ENCODE data around the gene ABCC6. TPM values are rescaled to one million over a fixed set of nuclear protein-coding genes. Genes with fewer than 3 reads are reported as not detected.
"Not testable (repeated sequence)": the region's sequence is repeated elsewhere in the genome, so short reads cannot be mapped to it uniquely, and the experiment has no call there.

The ABCC6 gene
- polyA plus RNA-seq, 5 donors = 12.3 to 19.0 (median 15.0) TPM

DNA sequence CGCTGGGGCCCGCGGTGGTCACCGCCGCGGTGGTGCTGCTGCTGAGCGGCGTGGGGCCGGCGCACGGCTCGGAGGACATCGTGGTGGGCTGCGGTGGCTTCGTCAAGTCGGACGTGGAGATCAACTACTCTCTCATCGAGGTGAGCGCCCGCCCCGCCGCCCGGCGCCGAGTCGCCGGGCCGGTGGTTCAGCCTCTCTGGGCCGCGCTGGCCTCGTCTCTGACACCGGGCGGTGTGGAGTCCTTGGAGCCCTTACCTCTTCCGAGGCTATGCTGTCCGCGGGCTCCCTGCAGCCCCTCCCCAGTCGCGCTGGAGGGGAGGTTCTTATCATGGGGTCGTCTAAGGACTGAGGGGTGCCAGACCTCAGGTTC is 9.4 kb upstream of the ABCC6 start:
- not testable (repeated sequence) for DNase-seq

DNA sequence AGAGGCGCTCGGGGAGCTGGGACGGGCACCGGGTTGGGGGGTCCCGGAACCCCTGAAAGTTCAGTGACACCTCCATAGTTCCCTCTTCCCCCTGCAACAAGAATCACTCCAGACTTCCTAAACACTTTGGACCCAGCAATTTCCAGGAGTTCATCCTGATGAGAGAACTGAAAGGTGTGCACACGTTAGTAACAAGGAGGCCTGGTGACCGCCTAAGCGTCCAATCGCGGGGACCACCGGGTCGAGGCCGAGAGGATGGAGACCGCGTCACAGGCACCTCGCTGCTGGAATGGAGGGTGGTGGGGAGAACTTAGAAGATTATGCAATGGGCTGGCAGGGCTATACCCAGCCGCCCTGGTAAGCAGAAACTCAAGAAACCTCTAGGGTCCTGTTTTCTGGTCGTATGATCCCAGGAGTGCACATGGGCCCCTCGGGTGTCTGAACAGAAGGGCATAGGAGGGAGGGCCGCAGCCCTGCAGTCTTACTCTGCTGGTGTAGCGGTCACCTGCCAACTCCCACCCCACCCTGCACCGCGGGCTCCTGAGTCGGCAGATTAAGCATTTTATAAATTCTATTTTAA is 458 bp upstream of the ABCC6 start:
- DNase-seq = not testable (repeated sequence)

DNA sequence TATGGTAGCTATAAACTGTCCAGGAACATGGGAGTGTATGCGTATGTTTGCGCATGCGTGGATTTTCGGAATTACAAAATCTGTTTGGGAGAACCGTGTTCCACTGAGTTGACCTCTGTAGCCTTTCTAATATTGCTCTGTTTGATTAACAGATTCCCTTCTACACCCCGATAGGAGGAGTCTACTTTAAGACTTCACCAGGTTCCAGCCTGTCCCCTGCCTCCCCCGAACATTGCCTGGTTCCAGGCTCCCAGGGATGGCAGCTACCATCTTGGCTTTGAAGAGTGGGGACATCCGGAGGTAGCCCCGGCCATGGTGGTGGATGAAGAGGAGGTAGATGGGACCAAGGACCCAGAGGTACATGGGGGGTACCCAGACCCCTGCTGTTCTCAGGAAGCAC is 1.9 kb downstream of the ABCC6 start:
- not testable (repeated sequence) for DNase-seq

DNA sequence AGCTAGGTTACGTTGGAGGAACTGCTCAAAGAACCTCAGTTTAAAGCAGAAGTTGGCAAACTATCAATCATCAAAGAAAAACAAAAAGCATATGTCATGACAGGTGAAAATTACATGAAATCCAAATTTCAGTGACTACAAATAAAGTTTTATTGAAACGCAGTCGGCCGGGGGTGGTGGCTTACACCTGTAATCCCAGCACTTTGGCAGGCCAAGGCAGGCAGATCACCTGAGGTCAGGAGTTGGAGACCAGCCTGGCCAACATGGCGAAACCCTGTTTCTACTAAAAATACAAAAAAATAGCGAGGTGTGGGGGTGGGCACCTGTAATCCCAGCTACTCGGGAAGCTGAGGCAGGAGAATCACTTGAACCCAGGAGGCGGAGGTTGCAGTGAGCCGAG is 2.8 kb downstream of the ABCC6 start:
- not testable (repeated sequence) for DNase-seq

DNA sequence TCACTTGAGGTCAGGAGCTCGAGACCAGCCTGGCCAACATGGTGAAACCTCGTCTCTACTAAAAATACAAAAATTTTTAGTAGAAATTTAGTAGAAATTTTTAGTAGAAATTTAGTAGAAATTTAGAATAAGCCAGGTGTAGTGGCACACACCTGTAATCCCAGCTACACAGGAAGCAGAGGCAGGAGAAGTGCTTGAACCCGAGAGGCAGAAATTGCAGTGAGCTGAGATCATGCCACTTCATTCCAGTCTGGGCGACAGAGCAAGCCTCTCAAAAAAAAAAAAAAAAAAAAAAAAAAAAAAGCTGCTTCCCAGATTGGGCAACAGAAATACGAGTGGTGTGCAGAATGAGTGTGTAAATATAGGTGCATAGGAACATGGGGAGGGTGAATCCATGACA is 4.5 kb downstream of the ABCC6 start:
- not testable (repeated sequence) for DNase-seq

DNA sequence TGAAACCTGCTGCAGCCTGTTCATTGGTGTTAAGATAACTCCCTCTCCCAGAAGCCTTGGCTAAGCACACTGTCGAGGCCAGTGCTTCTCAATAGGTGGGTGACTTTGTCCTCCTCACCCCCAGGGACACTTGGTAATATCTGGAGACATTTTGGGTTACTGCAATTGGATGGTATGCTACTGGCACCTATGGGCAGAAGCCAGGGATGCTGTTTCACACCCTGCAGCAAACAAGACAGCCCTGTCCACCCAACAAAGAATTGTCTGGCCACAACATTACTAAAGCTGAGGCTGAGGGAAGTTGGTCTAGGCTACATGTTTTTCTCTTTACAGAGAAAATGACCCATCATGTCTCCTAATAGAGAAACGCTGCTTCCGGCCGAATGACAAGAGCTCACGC is 4.9 kb downstream of the ABCC6 start:
- not testable (repeated sequence) for DNase-seq

DNA sequence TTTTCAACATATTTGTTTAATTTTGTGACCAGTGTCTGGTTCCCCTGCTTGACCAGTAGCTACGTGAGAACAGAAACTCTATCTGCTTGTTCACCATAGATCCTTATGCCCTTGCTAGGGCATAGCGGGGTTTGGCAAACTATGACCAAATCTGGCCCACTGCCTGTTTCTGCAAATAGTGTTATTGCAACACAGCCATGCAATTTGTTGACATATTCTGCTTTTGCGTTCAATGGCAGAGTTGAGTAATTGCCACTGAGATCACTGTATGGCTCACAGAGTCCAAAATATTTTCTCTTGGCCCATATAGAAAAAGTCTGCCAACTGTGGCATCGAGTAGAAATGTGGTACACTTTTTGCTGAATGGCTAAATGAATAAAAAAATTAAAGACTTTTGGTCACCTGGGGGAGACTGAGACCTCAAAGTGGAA is 9.4 kb downstream of the ABCC6 start:
- not testable (repeated sequence) for DNase-seq

DNA sequence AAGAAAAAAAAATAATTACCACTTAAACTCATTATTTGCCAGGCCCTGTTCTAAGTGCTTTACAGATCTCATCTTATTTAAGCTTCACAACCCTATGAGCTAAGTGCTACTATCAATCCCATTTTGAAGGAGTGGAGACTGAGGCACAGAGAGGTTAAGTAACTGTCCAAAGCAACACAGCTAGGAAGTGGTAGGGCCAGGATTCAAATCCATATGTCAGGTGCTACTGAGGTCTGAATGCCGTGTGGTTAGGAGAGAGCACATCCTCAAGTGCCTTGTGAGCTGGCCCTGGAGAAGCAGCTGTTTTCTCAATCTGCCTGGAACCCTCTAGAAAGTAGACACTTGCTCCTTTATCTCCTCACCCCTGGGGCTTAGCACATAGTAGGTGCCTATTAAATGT is 11.9 kb downstream of the ABCC6 start:
- not testable (repeated sequence) for DNase-seq

DNA sequence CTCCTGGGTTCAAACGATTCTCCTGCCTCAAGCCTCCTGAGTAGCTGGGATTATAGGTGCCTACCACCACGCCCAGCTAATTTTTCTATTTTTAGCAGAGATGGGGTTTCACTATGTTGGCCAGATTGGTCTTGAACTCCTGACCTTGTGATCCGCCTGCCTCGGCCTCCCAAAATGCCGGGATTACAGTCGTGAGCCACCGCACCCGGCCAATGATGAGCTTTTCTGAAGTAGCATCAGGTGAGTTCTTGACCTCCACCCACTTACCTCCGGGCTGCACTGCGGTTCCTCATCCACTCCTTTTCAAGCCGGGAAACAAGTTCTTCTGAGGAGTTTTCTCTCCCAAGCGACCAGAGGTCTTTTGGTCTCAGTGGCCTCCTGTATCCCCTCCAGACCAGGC is 14.8 kb downstream of the ABCC6 start:
- DNase-seq = not testable (repeated sequence)

DNA sequence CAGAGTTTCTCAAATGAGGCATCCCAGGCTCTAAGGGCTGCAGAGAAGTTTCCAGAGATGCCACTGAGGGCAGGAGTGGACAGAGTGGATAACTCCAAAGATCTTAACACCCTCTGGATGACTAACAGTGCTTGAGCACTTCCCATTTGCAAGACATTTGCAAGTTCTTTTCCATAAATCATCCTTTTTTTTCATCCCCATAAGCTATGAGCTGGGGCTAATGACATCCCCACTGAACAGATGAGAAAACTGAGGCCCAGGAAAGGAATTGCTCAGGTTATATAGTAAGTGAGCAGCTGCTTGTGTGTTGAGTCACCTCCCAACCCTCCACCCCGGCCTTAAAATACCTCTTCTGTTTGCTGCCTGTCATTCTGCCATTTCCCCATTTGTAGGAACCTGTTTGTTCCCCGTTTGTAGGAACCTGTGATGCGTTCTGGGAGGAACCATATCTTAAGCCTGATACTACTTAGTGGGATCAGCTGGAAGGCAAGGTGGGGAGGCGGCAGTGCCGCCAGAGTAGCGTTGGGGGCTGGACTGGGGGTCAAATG is 15.4 kb downstream of the ABCC6 start:
- DNase-seq = not testable (repeated sequence)

DNA sequence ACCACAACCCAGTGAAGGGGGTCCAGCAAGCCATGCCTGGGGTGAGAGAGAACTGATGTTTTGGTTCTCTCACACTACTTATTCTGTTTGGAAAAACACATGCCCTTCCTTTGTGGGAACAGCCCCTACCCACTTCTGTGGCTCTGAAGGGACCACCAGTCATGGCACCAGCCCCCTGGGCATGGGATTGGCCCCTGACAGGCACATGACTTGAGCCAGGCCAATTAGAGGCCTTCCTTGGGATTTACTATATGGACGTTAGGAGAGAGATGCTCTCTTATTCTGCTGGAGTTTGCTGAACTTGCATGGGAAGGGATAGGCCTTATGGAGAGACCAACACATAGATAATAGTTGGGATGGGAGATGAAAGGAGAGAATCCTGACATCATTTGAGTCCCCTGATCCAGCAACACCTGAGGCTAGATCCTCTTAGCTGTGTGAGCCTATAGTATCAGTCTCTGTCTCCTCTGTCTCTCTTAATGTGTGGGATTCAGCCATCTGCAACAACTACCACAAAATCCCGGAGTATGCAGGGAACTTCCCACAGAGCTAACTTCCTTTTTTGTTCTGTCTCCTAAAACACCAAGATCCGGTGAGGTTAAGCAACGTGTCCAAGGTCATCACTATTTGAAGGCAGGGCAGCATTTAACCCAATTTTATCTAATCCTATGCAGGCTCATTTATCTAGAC is 16.1 kb downstream of the ABCC6 start:
- DNase-seq = not testable (repeated sequence)

DNA sequence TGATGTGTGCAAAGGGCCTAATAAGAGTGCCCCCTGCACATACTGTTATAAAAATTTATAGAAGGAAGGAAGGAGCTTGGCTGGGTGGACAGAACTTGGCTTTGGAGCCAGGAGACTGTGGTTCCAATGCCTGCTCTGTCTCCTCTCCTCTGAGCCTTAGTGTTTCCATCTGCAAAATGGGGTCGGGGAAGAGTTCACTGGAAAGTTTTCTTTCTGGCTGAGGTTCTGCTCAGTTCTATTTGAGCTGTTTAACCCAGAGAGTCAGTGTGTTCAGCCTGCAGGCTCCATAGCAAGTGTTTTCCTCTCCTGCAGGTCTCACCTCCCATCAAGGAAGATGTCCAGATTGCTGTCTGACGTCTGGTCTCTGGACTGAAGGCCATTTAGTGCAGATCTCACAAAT is 17.4 kb downstream of the ABCC6 start:
- DNase-seq = not testable (repeated sequence)

DNA sequence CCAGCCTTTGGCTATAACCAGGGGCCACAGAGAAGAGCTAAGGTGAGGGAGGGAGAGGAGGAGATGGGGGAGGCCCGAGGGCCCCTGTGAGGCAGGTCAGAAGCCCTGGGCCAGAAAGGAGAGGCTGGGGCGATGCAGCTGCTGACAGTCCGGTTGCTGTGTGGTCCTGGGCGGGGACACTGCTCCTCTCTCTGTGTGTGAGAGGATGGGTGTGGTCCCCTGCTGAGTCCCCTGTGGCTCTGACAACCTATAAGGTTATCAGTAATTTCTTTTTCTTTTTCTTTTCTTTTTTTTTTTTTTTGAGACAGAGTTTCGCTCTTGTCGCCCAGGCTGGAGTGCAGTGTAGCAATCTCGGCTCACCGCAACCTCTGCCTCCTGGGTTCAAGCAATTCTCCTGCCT is 18.7 kb downstream of the ABCC6 start:
- DNase-seq = not testable (repeated sequence)

DNA sequence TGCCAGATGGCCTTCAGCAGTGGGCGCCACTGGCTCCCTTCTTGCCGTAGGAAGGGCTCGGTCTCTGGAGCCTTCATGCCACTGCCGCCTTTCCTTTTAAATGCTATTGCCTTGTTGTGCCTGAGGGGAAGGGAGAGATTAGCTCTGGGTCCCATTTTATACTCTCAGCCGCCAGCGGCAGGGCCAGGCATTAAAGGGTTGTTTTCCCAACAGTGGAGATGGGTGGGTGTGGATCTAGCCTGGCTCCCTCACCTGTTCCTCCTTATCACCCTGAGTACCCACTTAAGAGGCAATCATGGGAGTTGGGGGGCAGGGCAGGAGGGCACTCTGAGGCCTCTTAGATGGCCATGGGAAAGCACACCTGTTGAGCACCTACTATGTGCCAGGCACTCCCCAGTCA is 19.8 kb downstream of the ABCC6 start:
- DNase-seq = not testable (repeated sequence)

DNA sequence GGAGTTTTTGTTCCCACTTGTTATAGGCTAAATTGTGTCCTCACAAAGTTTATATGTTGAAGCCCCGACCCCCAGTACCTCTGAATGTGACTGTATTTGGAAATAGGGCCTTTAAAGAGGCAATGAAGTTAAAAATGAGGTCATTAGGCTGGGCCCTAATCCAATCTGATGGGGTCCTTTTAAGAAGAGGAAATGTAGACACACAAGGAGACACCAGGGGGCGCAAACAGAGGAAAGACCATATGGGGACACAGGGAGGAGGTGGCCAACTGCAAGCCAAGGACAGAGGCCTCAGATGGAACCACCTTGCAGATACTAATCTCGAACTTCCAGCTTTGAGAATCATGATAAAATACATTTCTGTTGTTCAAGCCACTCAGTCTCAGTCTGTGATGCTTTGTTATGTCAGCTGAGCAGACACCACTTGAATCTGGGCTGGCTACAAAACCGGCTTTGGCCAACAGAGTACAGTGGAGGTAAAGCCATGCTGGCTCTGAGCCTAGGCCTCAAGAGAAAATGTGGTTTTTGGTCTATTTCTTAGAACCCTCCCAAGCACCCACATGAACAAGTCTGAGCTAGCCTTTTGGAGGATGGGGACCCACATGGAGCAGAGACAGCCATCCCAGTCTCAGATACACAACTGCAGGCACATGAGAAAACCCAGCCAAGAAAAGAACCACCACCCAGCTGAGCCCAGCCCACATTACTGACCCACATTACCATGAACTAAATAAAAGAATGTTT is 20.7 kb downstream of the ABCC6 start:
- peak in 1 of 2 donors; percentile 26 for DNase-seq

DNA sequence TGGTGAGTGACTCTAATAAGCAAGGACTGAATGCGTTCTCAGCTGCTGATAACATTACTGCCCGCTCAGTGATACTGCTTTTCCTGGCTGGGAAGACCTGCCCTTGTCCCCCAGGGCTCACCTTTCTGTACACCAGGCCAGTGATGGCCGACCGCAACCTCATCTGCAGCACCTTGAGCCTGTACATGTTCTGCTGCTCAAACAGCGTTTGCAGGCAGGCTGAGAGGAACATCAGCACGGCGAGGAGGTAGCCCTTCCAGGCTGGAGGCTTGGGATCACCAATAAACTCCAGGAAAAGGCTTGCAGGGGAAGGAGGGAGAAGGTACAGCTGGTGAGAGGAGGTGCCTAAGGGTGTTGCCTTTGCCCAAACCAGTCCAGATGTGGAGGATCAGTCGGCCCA is 21.4 kb downstream of the ABCC6 start:
- not testable (repeated sequence) for DNase-seq

DNA sequence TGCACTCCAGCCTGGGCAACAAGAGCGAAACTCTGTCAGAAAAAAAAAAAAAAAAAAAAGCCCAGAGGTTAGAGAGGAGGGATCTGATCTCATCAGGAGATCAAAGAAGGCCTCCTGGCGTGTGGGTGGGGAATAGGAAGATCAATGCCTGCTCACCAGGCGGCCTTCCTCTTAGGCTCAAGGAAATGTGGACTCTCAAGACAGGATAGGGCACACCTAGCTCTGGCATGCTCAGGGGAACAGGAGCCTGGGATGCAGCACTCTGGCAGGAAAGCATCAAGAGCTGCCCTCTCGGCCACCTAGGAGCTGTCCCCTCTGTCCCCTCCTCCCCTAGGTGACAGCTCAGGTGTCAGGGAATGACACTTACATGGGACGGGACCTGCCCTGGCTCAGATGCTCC is 22.9 kb downstream of the ABCC6 start:
- DNase-seq = not testable (repeated sequence)

DNA sequence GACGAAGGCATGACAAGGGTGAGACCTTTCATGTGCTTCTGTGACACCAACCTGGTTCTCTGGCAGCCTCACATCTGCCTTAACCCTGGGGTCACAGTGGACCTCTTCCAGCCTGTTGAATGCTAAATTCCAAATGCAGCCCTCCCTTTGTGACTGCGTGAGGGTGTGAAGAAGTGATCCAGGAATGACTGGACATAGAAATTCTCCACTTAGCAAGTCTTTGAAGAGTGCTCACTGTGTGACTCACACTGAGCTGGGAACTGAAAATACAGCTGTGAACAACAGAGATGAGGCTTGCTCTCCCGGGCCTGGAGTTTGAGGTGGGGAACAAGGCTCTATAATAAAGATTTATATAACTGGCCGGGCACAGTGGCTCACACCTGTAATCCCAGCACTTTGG is 23.9 kb downstream of the ABCC6 start:
- DNase-seq = not testable (repeated sequence)

DNA sequence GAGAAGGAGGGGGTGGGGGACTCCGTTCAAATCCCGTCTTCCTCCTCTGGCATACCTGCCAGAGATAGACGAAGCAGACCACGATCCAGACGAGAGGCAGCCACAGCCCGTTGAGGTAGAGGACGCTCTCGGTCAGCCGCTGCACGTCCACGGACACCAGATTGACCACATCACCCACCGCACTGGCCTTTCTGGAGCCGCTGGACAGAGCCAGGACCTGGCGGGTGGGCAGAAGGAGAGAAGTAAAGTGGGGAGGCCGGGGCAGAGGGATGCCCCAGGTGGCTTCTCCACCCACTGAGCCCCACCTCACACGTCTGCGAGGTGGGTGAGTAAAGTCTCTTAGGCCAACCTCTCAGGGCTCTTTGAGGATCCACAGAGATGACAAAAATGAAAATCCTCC is 25.3 kb downstream of the ABCC6 start:
- DNase-seq = no peak

DNA sequence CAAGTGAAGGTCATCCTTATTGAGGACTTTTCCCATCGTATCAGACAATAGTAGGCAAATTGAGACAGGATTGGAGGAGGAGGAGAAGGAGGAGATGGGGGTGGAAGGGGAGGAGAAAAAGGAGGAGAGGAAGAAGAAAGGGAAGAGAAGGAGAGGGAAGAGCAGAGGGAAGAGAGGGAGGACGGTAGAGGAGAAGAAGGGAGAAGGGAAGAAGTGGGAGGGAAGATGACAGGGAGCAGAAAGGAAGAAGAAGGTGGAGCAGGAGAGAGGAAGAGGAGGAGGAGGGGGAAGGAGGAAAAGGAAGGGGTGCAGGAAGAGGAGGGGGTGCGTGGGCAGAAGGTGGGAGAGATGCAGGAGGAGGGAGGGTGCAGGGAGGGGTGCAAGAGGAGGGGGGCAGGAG is 26.0 kb downstream of the ABCC6 start:
- no peak for DNase-seq

DNA sequence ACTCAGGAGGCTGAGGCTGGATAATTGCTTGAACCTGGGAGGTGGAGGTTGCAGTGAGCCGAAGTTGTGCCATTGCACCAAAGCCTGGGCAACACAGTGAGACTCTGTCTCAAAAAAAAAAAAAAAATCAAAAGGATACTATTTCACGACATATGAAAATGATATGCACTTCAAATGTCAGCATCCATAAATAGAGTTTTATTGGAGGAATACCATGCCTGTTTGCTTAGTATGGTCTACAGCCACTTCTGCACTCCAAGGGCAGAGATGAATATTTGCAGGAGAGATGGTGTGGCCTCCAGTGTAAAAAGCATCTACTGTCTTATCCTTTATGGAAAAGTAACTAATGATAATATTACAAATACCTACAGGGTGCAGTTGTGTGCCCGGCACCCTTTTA is 27.2 kb downstream of the ABCC6 start:
- no peak for DNase-seq

DNA sequence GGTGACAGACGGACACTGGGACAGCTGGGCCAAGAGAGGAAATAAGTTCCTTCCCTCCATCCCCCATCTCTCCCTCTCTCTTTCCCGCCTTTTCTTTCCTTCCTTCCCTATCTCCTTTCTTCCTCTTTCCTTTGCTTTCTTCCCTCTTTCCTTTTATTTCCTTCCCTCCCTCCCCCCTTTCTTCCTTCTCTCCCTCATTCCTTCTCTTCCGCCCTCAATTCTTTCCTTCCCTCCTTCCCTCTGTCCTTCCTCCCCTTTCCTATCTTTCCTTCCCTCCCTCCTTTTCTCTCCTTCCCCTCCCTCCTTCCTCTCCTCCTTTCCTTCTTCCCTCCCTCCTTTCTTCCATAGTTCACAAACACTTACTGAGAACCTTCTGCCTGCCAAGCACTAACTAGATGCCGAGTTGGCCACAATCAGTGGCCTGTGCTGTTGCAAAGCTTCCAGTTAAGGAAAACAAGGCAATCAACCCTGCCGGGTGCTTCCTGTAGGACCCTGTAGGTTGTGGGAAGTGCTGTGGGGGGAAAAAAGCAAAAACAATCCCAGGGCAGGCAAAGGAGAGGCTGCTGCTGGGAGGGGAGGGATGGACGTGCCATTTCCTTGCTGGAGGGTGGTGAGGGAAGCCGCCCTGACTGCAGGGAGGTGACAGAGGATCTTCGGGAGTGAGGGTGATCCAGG is 31.7 kb downstream of the ABCC6 start:
- no peak for DNase-seq
